ENCODE results near the gene FAH. TPM values are rescaled to one million over a fixed set of nuclear protein-coding genes. Genes with fewer than 3 reads are reported as not detected.

Gene FAH
- total RNA-seq, 3 donors from 2014 or later = 19.1 to 21.9 (median 20.0) TPM

DNA sequence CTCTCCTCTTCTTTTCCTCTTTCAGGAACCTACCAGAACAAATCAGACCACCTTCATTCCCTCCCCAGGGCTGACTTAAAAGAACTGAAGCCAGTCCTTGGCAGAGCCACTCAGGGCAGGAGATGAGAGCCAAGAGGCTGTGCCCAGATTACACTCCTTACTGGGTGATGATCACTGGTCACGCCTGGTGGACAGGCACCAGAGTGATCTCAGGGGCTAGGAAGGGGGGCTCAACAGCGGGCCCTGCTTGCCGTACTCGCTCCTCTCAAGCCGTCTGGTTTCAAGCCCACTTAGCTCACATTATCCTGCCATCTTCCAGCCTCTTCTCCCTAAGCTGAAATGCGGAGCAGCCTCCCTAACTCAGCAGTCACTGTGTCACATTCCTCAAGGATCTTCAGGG is 1.7 kb upstream of the FAH start:
- ATAC-seq (no peak), DNase-seq (no peak)
- no peaks in the 10 kb centered on the region for H3K9me3 ChIP-seq
- intact Hi-C loops (cut with DNase I, micrococcal nuclease) = no loop called here
- H3K36me3 ChIP-seq (ENCODE audit: low read depth) = no peaks in the 10 kb centered on the region
- H3K4me1 ChIP-seq (ENCODE audit: low read depth) = peaks cover 10% of the 10 kb centered on the region
- H3K4me3 ChIP-seq = no peak overlapping the region
- TF ChIP-seq, protein P1, sequence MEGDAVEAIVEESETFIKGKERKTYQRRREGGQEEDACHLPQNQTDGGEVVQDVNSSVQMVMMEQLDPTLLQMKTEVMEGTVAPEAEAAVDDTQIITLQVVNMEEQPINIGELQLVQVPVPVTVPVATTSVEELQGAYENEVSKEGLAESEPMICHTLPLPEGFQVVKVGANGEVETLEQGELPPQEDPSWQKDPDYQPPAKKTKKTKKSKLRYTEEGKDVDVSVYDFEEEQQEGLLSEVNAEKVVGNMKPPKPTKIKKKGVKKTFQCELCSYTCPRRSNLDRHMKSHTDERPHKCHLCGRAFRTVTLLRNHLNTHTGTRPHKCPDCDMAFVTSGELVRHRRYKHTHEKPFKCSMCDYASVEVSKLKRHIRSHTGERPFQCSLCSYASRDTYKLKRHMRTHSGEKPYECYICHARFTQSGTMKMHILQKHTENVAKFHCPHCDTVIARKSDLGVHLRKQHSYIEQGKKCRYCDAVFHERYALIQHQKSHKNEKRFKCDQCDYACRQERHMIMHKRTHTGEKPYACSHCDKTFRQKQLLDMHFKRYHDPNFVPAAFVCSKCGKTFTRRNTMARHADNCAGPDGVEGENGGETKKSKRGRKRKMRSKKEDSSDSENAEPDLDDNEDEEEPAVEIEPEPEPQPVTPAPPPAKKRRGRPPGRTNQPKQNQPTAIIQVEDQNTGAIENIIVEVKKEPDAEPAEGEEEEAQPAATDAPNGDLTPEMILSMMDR (IDR thresholded peaks at IDR 0.05) = no peak

GRCh38 chr15:80151576-80151975 is 1.2 kb upstream of the FAH start:
- TF ChIP-seq, protein P1 (IDR thresholded peaks at IDR 0.05) = no peak
- ATAC-seq (no peak), DNase-seq (no peak)
- H3K36me3 ChIP-seq (ENCODE audit: low read depth) = no peaks in the 10 kb centered on the region
- peaks cover 10% of the 10 kb centered on the region for H3K4me1 ChIP-seq (ENCODE audit: low read depth)
- intact Hi-C loops (cut with DNase I, micrococcal nuclease) = no loop called here
- H3K4me3 ChIP-seq = no peak overlapping the region
- no peaks in the 10 kb centered on the region for H3K9me3 ChIP-seq

- Histone ChIP-seq H3K4me3 (peak overlapping the region; percentile 14), H3K36me3 (ENCODE audit: low read depth) (no peaks in the 10 kb centered on the region), H3K4me1 (ENCODE audit: low read depth) (peaks cover 10% of the 10 kb centered on the region), H3K9me3 (no peaks in the 10 kb centered on the region)
- TF ChIP-seq, protein P1 (IDR thresholded peaks at IDR 0.05) = no peak
- intact Hi-C loops (cut with DNase I, micrococcal nuclease) = no loop called here
- peak; percentile 97 to 99 (median 98) for DNase-seq
- peak; percentile 93 for ATAC-seq
Observed at GRCh38 chr15:80152180-80152895, 461 bp upstream of the FAH start.

GRCh38 chr15:80153900-80154299 is 1.1 kb downstream of the FAH start:
- no peak for ATAC-seq
- Histone ChIP-seq H3K36me3 (ENCODE audit: low read depth) (no peaks in the 10 kb centered on the region), H3K4me1 (ENCODE audit: low read depth) (peaks cover 10% of the 10 kb centered on the region), H3K9me3 (no peaks in the 10 kb centered on the region), H3K4me3 (no peak overlapping the region)
- no peak for DNase-seq
- intact Hi-C loops (cut with DNase I, micrococcal nuclease) = no loop called here
- TF ChIP-seq, protein P1 (IDR thresholded peaks at IDR 0.05) = no peak

DNA sequence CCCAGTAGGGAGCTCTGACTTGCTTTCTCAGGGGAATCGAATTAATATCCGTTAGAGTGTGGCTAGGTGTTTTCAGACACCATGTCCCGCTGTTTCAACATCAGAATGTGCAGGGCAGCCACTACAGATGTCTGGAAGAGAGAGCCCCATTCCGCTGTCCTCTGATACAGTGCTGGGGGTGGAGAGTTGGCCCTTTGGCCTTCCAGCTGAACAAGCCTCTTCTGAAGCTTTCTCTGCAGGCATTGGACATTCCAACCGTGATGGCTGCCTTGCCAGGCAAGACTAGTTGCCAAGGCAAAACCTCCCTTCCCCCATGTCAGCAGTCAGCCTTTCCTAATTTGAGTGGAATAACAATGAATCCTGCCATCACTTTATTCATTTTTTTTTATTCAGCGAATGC is 1.5 kb downstream of the FAH start:
- intact Hi-C loops (cut with DNase I, micrococcal nuclease) = no loop called here
- ATAC-seq = no peak
- TF ChIP-seq, protein P1 (IDR thresholded peaks at IDR 0.05) = no peak
- no peak for DNase-seq
- H3K4me3 ChIP-seq = no peak overlapping the region
- peaks cover 10% of the 10 kb centered on the region for H3K4me1 ChIP-seq (ENCODE audit: low read depth)
- H3K9me3 ChIP-seq = no peaks in the 10 kb centered on the region
- no peaks in the 10 kb centered on the region for H3K36me3 ChIP-seq (ENCODE audit: low read depth)

All from mucosa of descending colon (tissue), 3 donors.